Femur (tissue), 1 donor: ENCODE results near the gene RAB40C.

ENCODE experiments used
- DNase-seq: peaks from one replicate; pipeline ENCODE4 v3.0.0-alpha.2; 2017

The RAB40C gene

GRCh38 chr16:633336-634050 is 43.6 kb downstream of the RAB40C start:
- peak; percentile 29 for DNase-seq

- DNase-seq, result no peak
Observed at GRCh38 chr16:634051-634670, 44.3 kb downstream of the RAB40C start.

- DNase-seq, result no peak
Observed at GRCh38 chr16:634996-635395, 45.1 kb downstream of the RAB40C start.

- DNase-seq, result peak; percentile 44
Observed at GRCh38 chr16:635573-636205, 45.8 kb downstream of the RAB40C start.

- DNase-seq, result peak; percentile 96
Observed at GRCh38 chr16:636206-637080, 46.6 kb downstream of the RAB40C start, which contains the start of gene METTL26. METTL26 (minus strand) TSS chr16:636305; CDS start chr16:636290, 15 bp downstream.

GRCh38 chr16:637081-638018 is 47.5 kb downstream of the RAB40C start:
- DNase-seq, result peak; percentile 95

- DNase-seq, result peak; percentile 30
Observed at GRCh38 chr16:638034-638543, 48.2 kb downstream of the RAB40C start.

- no peak for DNase-seq
Observed at GRCh38 chr16:638836-639235, 49.0 kb downstream of the RAB40C start.

GRCh38 chr16:640614-641013 is 50.7 kb downstream of the RAB40C start:
- no peak for DNase-seq

- DNase-seq, result peak; percentile 85
Observed at GRCh38 chr16:641326-642188, 51.7 kb downstream of the RAB40C start, which contains the start of gene MCRIP2. MCRIP2 (plus strand) TSS chr16:641828; CDS start chr16:641992, 164 bp downstream.

- DNase-seq, result peak; percentile 44
Observed at GRCh38 chr16:642189-643049, 52.6 kb downstream of the RAB40C start.

GRCh38 chr16:643050-643368 is 53.1 kb downstream of the RAB40C start:
- DNase-seq, result no peak

- no peak for DNase-seq
Observed at GRCh38 chr16:644556-644955, 54.7 kb downstream of the RAB40C start.

GRCh38 chr16:645852-646678 is 56.2 kb downstream of the RAB40C start:
- DNase-seq, result no peak

GRCh38 chr16:646679-647172 is 56.9 kb downstream of the RAB40C start:
- no peak for DNase-seq

- no peak for DNase-seq
Observed at GRCh38 chr16:647173-647902, 57.5 kb downstream of the RAB40C start.

GRCh38 chr16:648071-648780 is 58.4 kb downstream of the RAB40C start:
- DNase-seq, result no peak
